Measurements from ENCODE around the gene MICOS13.
"Not testable (repeated sequence)": the region's sequence is repeated elsewhere in the genome, so short reads cannot be mapped to it uniquely, and the experiment has no call there.

- TF ChIP-seq, protein P1, sequence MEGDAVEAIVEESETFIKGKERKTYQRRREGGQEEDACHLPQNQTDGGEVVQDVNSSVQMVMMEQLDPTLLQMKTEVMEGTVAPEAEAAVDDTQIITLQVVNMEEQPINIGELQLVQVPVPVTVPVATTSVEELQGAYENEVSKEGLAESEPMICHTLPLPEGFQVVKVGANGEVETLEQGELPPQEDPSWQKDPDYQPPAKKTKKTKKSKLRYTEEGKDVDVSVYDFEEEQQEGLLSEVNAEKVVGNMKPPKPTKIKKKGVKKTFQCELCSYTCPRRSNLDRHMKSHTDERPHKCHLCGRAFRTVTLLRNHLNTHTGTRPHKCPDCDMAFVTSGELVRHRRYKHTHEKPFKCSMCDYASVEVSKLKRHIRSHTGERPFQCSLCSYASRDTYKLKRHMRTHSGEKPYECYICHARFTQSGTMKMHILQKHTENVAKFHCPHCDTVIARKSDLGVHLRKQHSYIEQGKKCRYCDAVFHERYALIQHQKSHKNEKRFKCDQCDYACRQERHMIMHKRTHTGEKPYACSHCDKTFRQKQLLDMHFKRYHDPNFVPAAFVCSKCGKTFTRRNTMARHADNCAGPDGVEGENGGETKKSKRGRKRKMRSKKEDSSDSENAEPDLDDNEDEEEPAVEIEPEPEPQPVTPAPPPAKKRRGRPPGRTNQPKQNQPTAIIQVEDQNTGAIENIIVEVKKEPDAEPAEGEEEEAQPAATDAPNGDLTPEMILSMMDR (IDR thresholded peaks at IDR 0.05), result not testable (repeated sequence)
- not testable (repeated sequence) for TF ChIP-seq POLR2AphosphoS5 (IDR thresholded peaks at IDR 0.05; ENCODE audit: insufficient read depth in 1 of 2, low read depth in 1 of 2); POLR2A (IDR thresholded peaks at IDR 0.05)
Measured at GRCh38 chr19:5688262-5688881, 8.1 kb upstream of the MICOS13 start.
